Neural progenitor cell (in vitro differentiated cells): ENCODE results near the gene SMARCA4.

Experiments used
- CTCF ChIP-seq: fragments of 200-600 bp; sonication (generic); IDR thresholded peaks from 2 replicates; pipeline ENCODE4 v1.5.1; 2017; ENCODE audit warnings: antibody characterized with exemption, mild to moderate bottlenecking
- EZH2 ChIP-seq: fragments of 200-600 bp; sonication (generic); IDR thresholded peaks from 2 replicates; pipeline ENCODE4 v1.6.1; 2017; ENCODE audit warnings: antibody characterized with exemption, mild to moderate bottlenecking, moderate library complexity
- EZH2phosphoT487 ChIP-seq: fragments of 200-600 bp; sonication (generic); IDR thresholded peaks from 2 replicates; pipeline ENCODE4 v1.6.1; 2017; ENCODE audit warnings: antibody characterized with exemption

GRCh38 chr19:10935371-10936059 lies 25.3 kb upstream of the SMARCA4 start:
- TF ChIP-seq CTCF (no peak), EZH2phosphoT487 (no peak), EZH2 (no peak)
